Activated CD4-positive, alpha-beta memory T cell treated with anti-CD3 and anti-CD28 coated beads, Interleukin-2, amount 10 ng/mL, durations not matched to agents 7 days and 5 days (primary cell): ENCODE measurements around the gene EXD1. TPM values are rescaled to one million over a fixed set of nuclear protein-coding genes. Genes with fewer than 3 reads are reported as not detected.
"Not testable (repeated sequence)": the region's sequence is repeated elsewhere in the genome, so short reads cannot be mapped to it uniquely, and the experiment has no call there.

ENCODE experiments used
- CTCF ChIA-PET: fragments of 350-600 bp; sonication (Branson Sonifier 250); formaldehyde crosslinking; loops from one replicate; lab custom pipeline; 2021; ENCODE audit warnings: antibody characterized with exemption, inconsistent platforms; lab: Charles Lee
- POLR2A ChIA-PET: fragments of 350-600 bp; sonication (Branson Sonifier 250); formaldehyde crosslinking; loops from one replicate; lab custom pipeline; 2021; ENCODE audit warnings: antibody characterized with exemption; lab: Charles Lee
- DNase-seq: peaks from one replicate; pipeline ENCODE4 v3.0.0-alpha.2; 2020
- H3K27ac Mint-ChIP-seq: one replicate; pipeline ENCODE4 v1.8.0; 2021; ENCODE audit warnings: mild to moderate bottlenecking, mixed read lengths
- H3K27me3 Mint-ChIP-seq: one replicate; pipeline ENCODE4 v1.8.0; 2021; ENCODE audit warnings: mixed read lengths
- H3K36me3 Mint-ChIP-seq: one replicate; pipeline ENCODE4 v1.8.0; 2021; ENCODE audit warnings: low read depth, mixed read lengths
- H3K4me1 Mint-ChIP-seq: one replicate; pipeline ENCODE4 v1.8.0; 2021; ENCODE audit warnings: mixed read lengths
- H3K4me3 Mint-ChIP-seq: one replicate; pipeline ENCODE4 v1.8.0; 2021; ENCODE audit warnings: mild to moderate bottlenecking, mixed read lengths
- H3K9me3 Mint-ChIP-seq: one replicate; pipeline ENCODE4 v1.8.0; 2021; ENCODE audit warnings: mixed read lengths
- total RNA-seq, 2 experiments: library from RNA; stranded (reverse); gene quantifications; one replicate each; pipeline ENCODE4 v1.2.3, GENCODE V29; 2021

Gene EXD1
- total RNA-seq, 2 experiments from 2014 or later, result not detected

DNA sequence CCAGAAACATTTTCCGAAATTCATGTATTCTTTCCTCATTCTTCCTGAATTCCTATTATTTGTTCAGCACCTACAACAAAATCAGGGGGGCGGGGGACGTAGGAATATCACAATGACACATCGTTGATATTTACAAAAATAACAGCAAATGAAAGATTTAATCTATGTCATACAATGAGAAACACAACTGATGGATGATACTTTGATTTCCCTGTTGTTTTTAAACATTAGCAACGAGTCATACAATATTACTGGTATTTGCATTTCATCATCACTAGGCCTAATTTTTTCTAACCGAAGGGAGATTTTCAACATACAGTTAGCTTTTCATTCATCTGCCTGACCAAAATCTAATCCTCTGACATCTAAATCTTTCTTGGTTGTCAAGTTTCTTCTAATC, 69.2 kb downstream of the EXD1 start:
- peaks cover 6% of the 10 kb centered on the region for H3K27me3 Mint-ChIP-seq
- H3K4me1 Mint-ChIP-seq, result peaks cover 16% of the 10 kb centered on the region
- no peak overlapping the region for H3K4me3 Mint-ChIP-seq
- ChIA-PET POLR2A (no interaction called here), CTCF (interaction anchor here (1.2 kb wide), 1 partner anchor 10 kb away, joined by 4 read pairs; no protein-coding TSS in a partner anchor)
- H3K36me3 Mint-ChIP-seq, result no peaks in the 10 kb centered on the region
- H3K27ac Mint-ChIP-seq, result no peak overlapping the region
- no peak for DNase-seq
- no peaks in the 10 kb centered on the region for H3K9me3 Mint-ChIP-seq

DNA sequence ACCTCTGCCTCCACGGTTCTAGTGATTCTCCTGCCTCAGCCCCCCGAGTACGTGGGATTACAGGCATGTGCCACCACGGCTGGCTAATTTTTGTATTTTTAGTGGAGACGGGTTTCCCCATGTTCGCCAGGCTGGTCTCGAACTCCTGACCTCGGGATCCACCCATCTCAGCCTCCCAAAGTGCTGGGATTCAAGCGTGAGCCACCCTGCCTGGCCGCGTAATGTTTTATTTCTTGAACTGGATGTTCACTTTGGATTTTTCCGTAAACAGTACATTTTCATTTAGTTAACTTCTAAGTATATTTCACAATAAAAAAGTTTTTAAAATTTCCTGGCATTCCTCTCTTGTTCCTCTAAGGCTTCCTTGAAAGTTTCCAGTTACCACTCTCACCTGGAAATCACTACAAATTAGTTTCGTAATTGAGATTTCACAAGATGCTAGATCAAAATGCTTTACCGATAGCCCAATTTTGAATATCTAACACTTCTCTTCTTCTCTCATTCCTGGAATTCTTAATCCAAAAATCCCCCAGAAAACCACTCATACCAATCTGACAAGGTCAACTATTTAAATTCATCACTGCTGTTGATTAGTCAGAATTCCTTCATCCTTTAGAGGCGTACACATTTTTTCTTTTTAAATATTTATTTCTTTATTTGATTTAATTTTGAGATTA, 69.8 kb downstream of the EXD1 start:
- no peak for DNase-seq
- Mint-ChIP-seq H3K36me3 (no peaks in the 10 kb centered on the region), H3K27ac (no peak overlapping the region), H3K4me3 (no peak overlapping the region), H3K4me1 (peaks cover 16% of the 10 kb centered on the region), H3K27me3 (peaks cover 4% of the 10 kb centered on the region), H3K9me3 (no peaks in the 10 kb centered on the region)
- POLR2A ChIA-PET, result no interaction called here
- CTCF ChIA-PET, result no interaction called here

DNA sequence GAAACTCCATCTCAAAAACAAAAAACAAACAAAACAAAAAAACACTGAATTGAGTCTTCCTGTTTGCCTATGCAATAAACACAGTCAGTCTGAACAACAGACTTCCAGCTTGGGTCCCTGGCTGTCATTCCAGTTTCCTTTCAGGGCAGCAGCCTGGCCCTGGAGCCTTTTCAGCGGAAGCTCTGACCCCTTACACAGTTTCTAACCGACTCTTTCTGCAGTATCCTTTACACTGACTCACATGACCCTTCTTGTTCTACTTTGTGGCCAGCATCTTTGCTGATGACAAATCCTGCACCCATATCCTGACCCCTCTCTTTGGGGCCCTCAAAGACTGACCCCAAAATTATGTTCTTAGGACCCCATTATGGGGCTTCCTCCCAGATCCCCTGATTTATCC, 76.1 kb downstream of the EXD1 start:
- Mint-ChIP-seq H3K27me3 (no peaks in the 10 kb centered on the region), H3K36me3 (peaks cover 4% of the 10 kb centered on the region), H3K4me3 (no peak overlapping the region), H3K4me1 (peaks cover 33% of the 10 kb centered on the region), H3K27ac (no peak overlapping the region), H3K9me3 (peaks cover 5% of the 10 kb centered on the region)
- ChIA-PET POLR2A (interaction anchor here (0.6 to 1.2 kb wide), 2 partner anchors 38 to 77 kb away, joined by 3 to 6 read pairs; partner anchors contain the start of gene INO80), CTCF (interaction anchor here (1.5 kb wide), 1 partner anchor 297 kb away, joined by 6 read pairs; no protein-coding TSS in a partner anchor)
- no peak for DNase-seq

DNA sequence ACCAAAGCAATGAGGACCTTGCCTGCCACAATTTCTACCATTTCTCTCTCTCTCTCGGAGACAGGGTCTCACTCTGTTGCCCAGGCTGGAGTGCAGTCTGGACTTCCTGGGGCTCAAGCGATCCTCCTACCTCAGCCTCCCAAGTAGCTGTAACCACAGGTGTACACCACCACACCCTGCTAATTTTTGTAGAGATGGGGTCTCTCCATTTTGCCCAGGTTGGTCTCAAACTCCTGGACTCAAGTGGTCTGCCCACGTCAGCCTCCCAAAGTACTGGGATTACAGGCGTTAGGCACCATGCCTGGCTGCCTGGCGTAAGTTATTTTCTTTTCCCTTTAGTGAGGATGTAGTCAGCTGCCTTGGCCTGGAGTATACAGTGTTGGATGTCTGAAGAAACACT, 76.8 kb downstream of the EXD1 start:
- Mint-ChIP-seq H3K27me3 (no peaks in the 10 kb centered on the region), H3K9me3 (peaks cover 5% of the 10 kb centered on the region), H3K27ac (no peak overlapping the region), H3K4me3 (no peak overlapping the region), H3K36me3 (peaks cover 4% of the 10 kb centered on the region), H3K4me1 (peaks cover 36% of the 10 kb centered on the region)
- POLR2A ChIA-PET, result interaction anchor here (1.2 to 4.6 kb wide), 2 partner anchors 38 kb away, joined by 6 to 33 read pairs; partner anchors contain the start of gene INO80
- CTCF ChIA-PET, result no interaction called here
- DNase-seq, result no peak

GRCh38 chr15:41151451-41152005, 79.0 kb downstream of the EXD1 start:
- Mint-ChIP-seq H3K4me1 (peaks cover 36% of the 10 kb centered on the region), H3K27me3 (no peaks in the 10 kb centered on the region), H3K9me3 (peaks cover 5% of the 10 kb centered on the region), H3K36me3 (peaks cover 4% of the 10 kb centered on the region), H3K27ac (peak overlapping the region; percentile 94), H3K4me3 (no peak overlapping the region)
- CTCF ChIA-PET, result interaction anchor here (0.9 to 1.3 kb wide), 2 partner anchors 11 to 32 kb away, joined by 4 read pairs; no protein-coding TSS in a partner anchor
- DNase-seq, result no peak
- POLR2A ChIA-PET, result interaction anchor here (0.8 to 4.6 kb wide), 4 partner anchors 11 to 198 kb away, joined by 3 to 33 read pairs (median 4); partner anchors contain the start of genes CHAC1 and INO80

- no peak for DNase-seq
- peaks cover 5% of the 10 kb centered on the region for H3K9me3 Mint-ChIP-seq
- peaks cover 36% of the 10 kb centered on the region for H3K4me1 Mint-ChIP-seq
- peak overlapping the region; percentile 94 for H3K27ac Mint-ChIP-seq
- H3K27me3 Mint-ChIP-seq, result no peaks in the 10 kb centered on the region
- peaks cover 4% of the 10 kb centered on the region for H3K36me3 Mint-ChIP-seq
- CTCF ChIA-PET, result no interaction called here
- POLR2A ChIA-PET, result interaction anchor here (0.7 to 4.6 kb wide), 5 partner anchors 10 to 1341 kb away, joined by 3 to 33 read pairs (median 4); partner anchors contain the start of genes CHP1, EXD1, INO80 and ZNF106
- peak overlapping the region; percentile 56 for H3K4me3 Mint-ChIP-seq
Measured at GRCh38 chr15:41150279-41150678, 80.3 kb downstream of the EXD1 start.

DNA sequence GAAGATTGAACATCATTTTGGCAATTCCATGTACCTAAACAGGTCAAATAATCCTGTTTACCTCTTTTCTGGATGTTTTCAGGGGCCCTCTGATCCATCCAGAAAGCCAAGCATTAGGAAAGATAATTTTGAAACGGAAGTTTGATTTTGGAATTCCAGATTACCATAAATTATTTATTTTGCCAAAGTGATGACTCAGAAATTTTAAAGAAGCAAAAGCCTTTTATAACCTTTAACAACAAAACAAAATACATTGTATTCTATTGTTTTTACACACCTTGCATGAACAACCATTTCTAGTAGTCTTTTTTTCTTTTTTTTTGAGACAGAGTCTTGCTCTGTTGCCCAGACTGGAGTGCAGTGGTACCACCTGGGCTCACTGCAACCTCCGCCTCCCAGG, 82.5 kb downstream of the EXD1 start:
- CTCF ChIA-PET, result no interaction called here
- H3K27me3 Mint-ChIP-seq, result no peaks in the 10 kb centered on the region

GRCh38 chr15:41139619-41140018, 90.9 kb downstream of the EXD1 start:
- no peaks in the 10 kb centered on the region for H3K36me3 Mint-ChIP-seq

More for the DNA sequence above, 82.5 kb downstream of the EXD1 start:
- peaks cover 4% of the 10 kb centered on the region for H3K36me3 Mint-ChIP-seq
- H3K4me3 Mint-ChIP-seq, result no peak overlapping the region
- H3K27ac Mint-ChIP-seq, result no peak overlapping the region
- peaks cover 4% of the 10 kb centered on the region for H3K9me3 Mint-ChIP-seq
- H3K4me1 Mint-ChIP-seq, result peaks cover 27% of the 10 kb centered on the region
- DNase-seq, result no peak
- POLR2A ChIA-PET, result no interaction called here

DNA sequence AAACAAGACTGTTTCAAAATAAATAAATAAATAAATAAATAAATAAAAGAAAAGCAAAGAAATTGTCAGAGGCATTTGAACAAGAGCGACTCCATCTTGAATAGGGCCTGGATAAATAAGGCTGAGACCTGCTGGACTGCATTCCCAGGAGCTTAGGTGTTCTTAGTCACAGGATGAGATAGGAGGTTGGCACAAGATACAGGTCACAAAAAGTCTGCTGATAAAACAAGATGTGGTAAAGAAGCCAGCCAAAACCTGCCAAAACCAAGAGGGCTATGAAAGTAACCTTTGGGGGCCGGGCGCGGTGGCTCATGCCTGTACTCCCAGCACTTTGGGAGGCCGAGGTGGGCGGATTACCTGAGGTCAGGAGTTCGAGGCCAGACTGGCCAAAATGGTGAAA, 91.4 kb downstream of the EXD1 start:
- H3K27ac Mint-ChIP-seq, DNase-seq, H3K36me3 Mint-ChIP-seq, POLR2A ChIA-PET, CTCF ChIA-PET, H3K9me3 Mint-ChIP-seq, H3K27me3 Mint-ChIP-seq, H3K4me3 Mint-ChIP-seq: not testable (repeated sequence)
- H3K4me1 Mint-ChIP-seq, result peaks cover 15% of the 10 kb centered on the region

More at GRCh38 chr15:41139619-41140018, 90.9 kb downstream of the EXD1 start:
- DNase-seq, result no peak
- peaks cover 15% of the 10 kb centered on the region for H3K4me1 Mint-ChIP-seq
- ChIA-PET CTCF (no interaction called here), POLR2A (interaction anchor here (0.9 kb wide), 1 partner anchor 11 kb away, joined by 4 read pairs; no protein-coding TSS in a partner anchor)
- H3K9me3 Mint-ChIP-seq, result no peaks in the 10 kb centered on the region
- no peak overlapping the region for H3K4me3 Mint-ChIP-seq
- no peak overlapping the region for H3K27ac Mint-ChIP-seq
- H3K27me3 Mint-ChIP-seq, result no peaks in the 10 kb centered on the region

DNA sequence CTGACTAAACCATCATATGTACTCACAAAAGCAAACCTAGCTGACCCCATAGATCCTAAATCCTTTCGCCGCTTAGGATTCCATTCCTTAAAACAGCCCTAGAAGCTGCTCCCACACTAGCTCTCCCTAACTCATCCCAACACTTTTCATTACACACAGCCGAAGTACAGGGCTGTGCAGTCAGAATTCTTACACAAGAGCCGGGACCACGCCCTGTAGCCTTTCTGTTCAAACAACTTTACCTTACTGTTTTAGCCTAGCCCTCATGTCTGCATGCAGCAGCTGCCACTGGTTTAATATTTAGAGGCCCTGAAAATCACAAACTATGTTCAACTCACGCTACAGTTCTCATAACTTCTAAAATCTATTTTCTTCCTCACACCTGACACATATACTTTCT, 95.0 kb downstream of the EXD1 start:
- H3K27me3 Mint-ChIP-seq, result peaks cover 13% of the 10 kb centered on the region
- H3K27ac Mint-ChIP-seq, DNase-seq, H3K9me3 Mint-ChIP-seq, CTCF ChIA-PET, POLR2A ChIA-PET, H3K4me3 Mint-ChIP-seq, H3K36me3 Mint-ChIP-seq, H3K4me1 Mint-ChIP-seq: not testable (repeated sequence)

GRCh38 chr15:41133454-41133853, 97.1 kb downstream of the EXD1 start:
- CTCF ChIA-PET, result no interaction called here
- no peaks in the 10 kb centered on the region for H3K9me3 Mint-ChIP-seq
- H3K4me3 Mint-ChIP-seq, result no peak overlapping the region
- H3K27ac Mint-ChIP-seq, result no peak overlapping the region
- H3K36me3 Mint-ChIP-seq, result peaks cover 4% of the 10 kb centered on the region
- POLR2A ChIA-PET, result no interaction called here
- H3K4me1 Mint-ChIP-seq, result no peaks in the 10 kb centered on the region
- peaks cover 14% of the 10 kb centered on the region for H3K27me3 Mint-ChIP-seq
- DNase-seq, result no peak
